Loucy (cell line): ENCODE data around the gene GIPR.
"Not testable (repeated sequence)": the region's sequence is repeated elsewhere in the genome, so short reads cannot be mapped to it uniquely, and the experiment has no call there.

ENCODE experiments used
- H2AFZ ChIP-seq: fragments of 200-600 bp; sonication (generic); 2 replicates; pipeline ENCODE4 v1.6.0; 2016; ENCODE audit warnings: antibody characterized with exemption, mild to moderate bottlenecking, low read length, moderate library complexity
- H3F3A ChIP-seq: fragments of 200-600 bp; 2 replicates; pipeline ENCODE4 v1.6.0; 2016; ENCODE audit warnings: antibody characterized with exemption, low read depth, mild to moderate bottlenecking
- H3K27me3 ChIP-seq: fragments of 200-600 bp; sonication (generic); 2 replicates; pipeline ENCODE4 v1.6.1; 2014; ENCODE audit warnings: low read length, mild to moderate bottlenecking; ENCODE audit not compliant: insufficient read depth, poor library complexity, severe bottlenecking
- H3K36me3 ChIP-seq: fragments of 200-600 bp; sonication (generic); 2 replicates; pipeline ENCODE4 v1.6.1; 2016; ENCODE audit warnings: low read length; ENCODE audit not compliant: insufficient read depth
- H3K4me1 ChIP-seq: fragments of 200-600 bp; sonication (generic); 2 replicates; pipeline ENCODE4 v1.5.1; 2014; ENCODE audit warnings: low read length, mild to moderate bottlenecking; ENCODE audit not compliant: insufficient read depth, poor library complexity, severe bottlenecking
- H3K4me2 ChIP-seq: fragments of 200-600 bp; sonication (generic); 2 replicates; pipeline ENCODE4 v1.6.0; 2014; ENCODE audit warnings: antibody characterized with exemption, low read length, low read depth, mild to moderate bottlenecking; ENCODE audit not compliant: poor library complexity, severe bottlenecking
- H3K4me3 ChIP-seq: fragments of 200-600 bp; sonication (generic); 2 replicates; pipeline ENCODE4 v1.5.1; 2014; ENCODE audit warnings: low read length, mild to moderate bottlenecking, mixed read lengths; ENCODE audit not compliant: poor library complexity, severe bottlenecking
- H3K79me2 ChIP-seq: fragments of 200-600 bp; sonication (generic); 2 replicates; pipeline ENCODE4 v1.6.1; 2014; ENCODE audit warnings: low read length; ENCODE audit not compliant: insufficient read depth
- H3K9ac ChIP-seq: fragments of 200-600 bp; sonication (generic); 2 replicates; pipeline ENCODE4 v1.6.0; 2014; ENCODE audit warnings: mild to moderate bottlenecking, low read depth, low read length, moderate library complexity; ENCODE audit not compliant: poor library complexity, severe bottlenecking
- H3K9me2 ChIP-seq: fragments of 200-600 bp; sonication (generic); replicated peaks from 2 replicates; pipeline ENCODE4 v1.6.1; 2016; ENCODE audit warnings: low read depth, low read length, mixed read lengths
- H3K9me3 ChIP-seq: fragments of 200-600 bp; sonication (generic); 2 replicates; pipeline ENCODE4 v1.6.1; 2014; ENCODE audit warnings: mild to moderate bottlenecking, antibody characterized with exemption, low read length, low read depth; ENCODE audit not compliant: insufficient read depth
- H4K20me1 ChIP-seq: fragments of 200-600 bp; sonication (generic); 2 replicates; pipeline ENCODE4 v1.6.0; 2014; ENCODE audit warnings: antibody characterized with exemption, low read length, mild to moderate bottlenecking; ENCODE audit not compliant: insufficient read depth, poor library complexity, severe bottlenecking
- CTCF ChIP-seq: fragments of 200-600 bp; sonication (generic); conservative IDR thresholded peaks from 2 replicates; pipeline ENCODE4 v1.5.1; 2014; ENCODE audit warnings: mild to moderate bottlenecking, antibody characterized with exemption, low read length
- EZH2phosphoT487 ChIP-seq: fragments of 200-600 bp; IDR thresholded peaks from 2 replicates; pipeline ENCODE4 v1.6.1; 2018; ENCODE audit warnings: antibody characterized with exemption, mild to moderate bottlenecking, moderate library complexity, borderline replicate concordance

Gene GIPR

GRCh38 chr19:45717131-45717982 is 49.3 kb downstream of the GIPR start:
- Histone ChIP-seq H3K4me1 (peaks cover 28% of the 10 kb centered on the region), H3K9me3 (no peaks in the 10 kb centered on the region), H3K9me2 (no peaks in the 10 kb centered on the region), H3K4me2 (peak overlapping the region; percentile 94), H3F3A (no peaks in the 10 kb centered on the region), H4K20me1 (peaks cover 3% of the 10 kb centered on the region), H3K27me3 (no peaks in the 10 kb centered on the region), H3K36me3 (no peaks in the 10 kb centered on the region), H3K79me2 (peaks cover 67% of the 10 kb centered on the region), H3K9ac (peak overlapping the region; percentile 93), H2AFZ (peak overlapping the region; percentile 71), H3K4me3 (peak overlapping the region; percentile 88)
- TF ChIP-seq CTCF, result no peak
- no peak for TF ChIP-seq EZH2phosphoT487

GRCh38 chr19:45717983-45718650 is 50.1 kb downstream of the GIPR start:
- TF ChIP-seq EZH2phosphoT487 (no peak), CTCF (no peak)
- Histone ChIP-seq H3K27me3 (no peaks in the 10 kb centered on the region), H3K9me2 (no peaks in the 10 kb centered on the region), H3K4me1 (peaks cover 28% of the 10 kb centered on the region), H3K9me3 (no peaks in the 10 kb centered on the region), H3F3A (no peaks in the 10 kb centered on the region), H3K9ac (peak overlapping the region; percentile 87), H4K20me1 (no peaks in the 10 kb centered on the region), H3K4me3 (peak overlapping the region; percentile 88), H2AFZ (peak overlapping the region; percentile 50; the same call in 1 of the 2 replicates), H3K36me3 (no peaks in the 10 kb centered on the region), H3K79me2 (peaks cover 62% of the 10 kb centered on the region), H3K4me2 (peak overlapping the region; percentile 94)

- H3K9me2 ChIP-seq, H3K27me3 ChIP-seq, H3K9me3 ChIP-seq, H4K20me1 ChIP-seq, H3K36me3 ChIP-seq, H2AFZ ChIP-seq, H3K4me2 ChIP-seq, H3F3A ChIP-seq, H3K4me3 ChIP-seq, H3K9ac ChIP-seq: not testable (repeated sequence)
- Histone ChIP-seq H3K4me1 (peaks cover 26% of the 10 kb centered on the region), H3K79me2 (peaks cover 58% of the 10 kb centered on the region)
These were observed 52.0 kb downstream of the GIPR start for GRCh38 chr19:45720065-45720464.

GRCh38 chr19:45728683-45729082 is 60.7 kb downstream of the GIPR start:
- not testable (repeated sequence) for H3K36me3 ChIP-seq, H2AFZ ChIP-seq, H3F3A ChIP-seq, H3K4me3 ChIP-seq, H3K27me3 ChIP-seq, H3K9me3 ChIP-seq, H3K9me2 ChIP-seq
- peaks cover 17% of the 10 kb centered on the region for H3K4me1 ChIP-seq
- H4K20me1 ChIP-seq, result peaks cover 14% of the 10 kb centered on the region
- peaks cover 64% of the 10 kb centered on the region for H3K79me2 ChIP-seq
- H3K4me2 ChIP-seq, result peak overlapping the region; percentile 99
- H3K9ac ChIP-seq, result peak overlapping the region; percentile 20
